Measurements from ENCODE around the gene CDK19.
A peak's percentile ranks its signal among the peaks of the same experiment; 100 is the strongest.

Gene CDK19

GRCh38 chr6:110567957-110568696 is 247.1 kb downstream of the CDK19 start:
- no peak for DNase-seq

- DNase-seq = no peak
Observed at GRCh38 chr6:110566346-110567125, 248.7 kb downstream of the CDK19 start.

- DNase-seq = no peak
Observed at GRCh38 chr6:110564703-110565421, 250.4 kb downstream of the CDK19 start.

- DNase-seq = peak; percentile 27 to 57
Observed at GRCh38 chr6:110563711-110564110, 251.6 kb downstream of the CDK19 start.

GRCh38 chr6:110562316-110562915 is 252.9 kb downstream of the CDK19 start:
- DNase-seq = no peak

DNA sequence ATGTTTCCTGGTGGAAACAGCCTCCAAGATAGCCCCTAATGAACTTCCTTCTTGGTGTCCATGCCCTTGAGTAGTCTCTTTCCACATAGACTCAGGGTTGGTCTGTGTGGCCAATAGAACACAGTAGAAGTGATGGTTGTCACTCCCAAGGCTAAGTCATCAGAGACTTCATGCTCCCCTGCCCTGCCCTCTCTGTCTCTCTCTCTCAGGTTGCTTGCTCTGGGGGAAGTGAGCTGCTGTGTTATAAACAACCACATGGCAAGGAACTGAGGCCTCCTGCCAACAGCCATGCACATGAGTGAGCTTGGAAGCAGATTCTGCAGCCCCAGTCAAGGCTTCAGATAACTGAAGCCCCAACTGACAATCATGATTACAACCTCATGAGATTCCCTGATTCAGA is 253.6 kb downstream of the CDK19 start:
- no peak for DNase-seq

DNA sequence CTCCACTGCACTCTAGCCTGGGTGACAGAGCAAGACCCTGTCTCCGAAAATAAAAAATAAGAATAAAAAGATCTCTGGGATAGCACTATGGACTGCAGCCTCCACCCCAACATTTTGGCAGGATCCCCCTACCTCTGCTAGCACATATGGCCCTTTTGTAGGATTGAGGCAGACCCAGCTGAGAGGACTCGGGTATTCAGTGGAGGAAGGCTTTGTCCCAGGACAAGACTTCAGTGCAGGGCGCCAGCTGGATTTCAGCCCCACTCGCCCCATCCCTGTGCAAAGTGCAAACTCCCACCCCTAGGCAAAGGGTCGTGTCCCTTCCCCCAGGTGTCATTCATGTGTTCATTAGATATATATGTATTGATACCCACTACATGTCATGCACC is 254.3 kb downstream of the CDK19 start:
- no peak for DNase-seq

DNA sequence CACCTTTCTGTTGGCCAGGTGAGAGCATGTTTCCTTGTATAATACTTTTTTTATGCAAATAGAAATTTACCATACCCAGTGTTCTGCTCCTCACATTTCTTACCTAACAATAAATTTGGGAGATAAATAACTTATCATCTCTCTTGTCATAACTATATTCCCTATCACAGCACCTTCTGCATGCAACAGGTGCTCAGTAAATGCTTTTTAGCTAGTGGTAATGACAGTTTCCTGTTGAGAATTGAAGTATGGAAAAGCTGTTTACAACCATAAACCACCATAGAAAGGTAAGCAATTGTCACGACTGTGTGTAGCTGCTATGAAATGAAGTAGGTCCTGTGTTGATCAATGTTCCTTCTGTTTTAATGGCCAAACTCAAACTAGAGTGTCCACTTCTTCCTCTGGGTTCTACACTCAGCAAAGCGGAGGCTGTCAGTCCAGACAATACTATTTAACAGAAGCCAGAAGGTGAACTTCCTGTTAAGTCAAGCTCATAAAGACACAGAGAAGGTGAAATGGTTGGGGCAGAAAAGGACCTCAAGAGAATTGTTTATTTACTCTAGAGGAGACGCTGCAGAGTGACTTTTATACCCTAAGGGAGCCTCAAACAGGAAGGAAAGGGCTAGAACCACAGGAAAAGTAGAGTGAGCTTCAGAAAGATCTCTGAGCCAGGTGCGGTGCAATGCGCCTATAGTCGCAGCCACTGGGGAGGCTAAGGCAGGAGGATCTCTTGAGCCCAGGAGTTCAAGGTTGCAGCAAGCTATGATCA is 254.8 kb downstream of the CDK19 start:
- DNase-seq = no peak
